Large intestine (tissue), 3 donors: ENCODE measurements around the gene TENM3. TPM values are rescaled to one million over a fixed set of nuclear protein-coding genes. Genes with fewer than 3 reads are reported as not detected.

ENCODE experiments used
- DNase-seq, 2 donors: peaks; one replicate each; pipeline versions ENCODE4 v3.0.0 to v3.0.0-alpha.2; 2013
- H3K27ac ChIP-seq: one replicate; pipeline ENCODE4 v1.5.1; 2013; ENCODE audit warnings: low read length
- H3K27me3 ChIP-seq: 2 replicates; pipeline ENCODE4 v1.6.1; 2013; ENCODE audit warnings: low read length; ENCODE audit not compliant: control insufficient read depth, insufficient read depth
- H3K36me3 ChIP-seq: 2 replicates; pipeline ENCODE4 v1.6.1; 2013; ENCODE audit warnings: low read length; ENCODE audit not compliant: control insufficient read depth, insufficient read depth
- H3K4me1 ChIP-seq: one replicate; pipeline ENCODE4 v1.6.1; 2013; ENCODE audit warnings: low read length; ENCODE audit not compliant: control insufficient read depth, insufficient read depth
- H3K4me3 ChIP-seq: one replicate; pipeline ENCODE4 v1.5.1; 2013; ENCODE audit warnings: low read length
- H3K9me3 ChIP-seq: one replicate; pipeline ENCODE4 v1.6.1; 2013; ENCODE audit warnings: mild to moderate bottlenecking, low read depth, low read length, moderate library complexity; ENCODE audit not compliant: control insufficient read depth
- WGBS: methylation state at CpG from one replicate; pipeline ENCODE4 v1.1.5; 2013; ENCODE audit warnings: low lambda C conversion rate; ENCODE audit not compliant: insufficient coverage; 5-methylcytosine and 5-hydroxymethylcytosine counted together
- polyA plus RNA-seq: library from polyadenylated mRNA; unstranded; fragments of 120-200 nt; gene quantifications from one replicate; pipeline ENCODE4 v1.2.1, GENCODE V29; 2013

Gene TENM3
- polyA plus RNA-seq, 1 donor = 11.9 TPM

GRCh38 chr4:182443070-182443469 is 199.9 kb downstream of the TENM3 start:
- no peak overlapping the region for H3K27ac ChIP-seq
- peaks cover 2% of the 10 kb centered on the region for H3K27me3 ChIP-seq
- no peak for DNase-seq
- no peaks in the 10 kb centered on the region for H3K9me3 ChIP-seq
- no peak overlapping the region for H3K4me3 ChIP-seq
- H3K4me1 ChIP-seq = no peaks in the 10 kb centered on the region
- H3K36me3 ChIP-seq = no peaks in the 10 kb centered on the region

- H3K36me3 ChIP-seq = no peaks in the 10 kb centered on the region
- peaks cover 6% of the 10 kb centered on the region for H3K4me1 ChIP-seq
- H3K27ac ChIP-seq = no peak overlapping the region
- DNase-seq = no peak
- peaks cover 25% of the 10 kb centered on the region for H3K27me3 ChIP-seq
- H3K4me3 ChIP-seq = peak overlapping the region; percentile 52
- WGBS = 75% methylated on average over 3 of the region's 25 CpGs
- H3K9me3 ChIP-seq = no peaks in the 10 kb centered on the region
Measured at GRCh38 chr4:182447767-182448280, 204.6 kb downstream of the TENM3 start.

GRCh38 chr4:182448281-182449151 is 205.3 kb downstream of the TENM3 start:
- Histone ChIP-seq H3K36me3 (no peaks in the 10 kb centered on the region), H3K27me3 (peaks cover 25% of the 10 kb centered on the region), H3K4me3 (peak overlapping the region; percentile 52), H3K9me3 (no peaks in the 10 kb centered on the region), H3K4me1 (peaks cover 6% of the 10 kb centered on the region), H3K27ac (peak overlapping the region; percentile 29)
- no CpG with 5 or more reads among the region's 113 CpGs for whole genome bisulfite sequencing
- peak; percentile 81 to 90 for DNase-seq

DNA sequence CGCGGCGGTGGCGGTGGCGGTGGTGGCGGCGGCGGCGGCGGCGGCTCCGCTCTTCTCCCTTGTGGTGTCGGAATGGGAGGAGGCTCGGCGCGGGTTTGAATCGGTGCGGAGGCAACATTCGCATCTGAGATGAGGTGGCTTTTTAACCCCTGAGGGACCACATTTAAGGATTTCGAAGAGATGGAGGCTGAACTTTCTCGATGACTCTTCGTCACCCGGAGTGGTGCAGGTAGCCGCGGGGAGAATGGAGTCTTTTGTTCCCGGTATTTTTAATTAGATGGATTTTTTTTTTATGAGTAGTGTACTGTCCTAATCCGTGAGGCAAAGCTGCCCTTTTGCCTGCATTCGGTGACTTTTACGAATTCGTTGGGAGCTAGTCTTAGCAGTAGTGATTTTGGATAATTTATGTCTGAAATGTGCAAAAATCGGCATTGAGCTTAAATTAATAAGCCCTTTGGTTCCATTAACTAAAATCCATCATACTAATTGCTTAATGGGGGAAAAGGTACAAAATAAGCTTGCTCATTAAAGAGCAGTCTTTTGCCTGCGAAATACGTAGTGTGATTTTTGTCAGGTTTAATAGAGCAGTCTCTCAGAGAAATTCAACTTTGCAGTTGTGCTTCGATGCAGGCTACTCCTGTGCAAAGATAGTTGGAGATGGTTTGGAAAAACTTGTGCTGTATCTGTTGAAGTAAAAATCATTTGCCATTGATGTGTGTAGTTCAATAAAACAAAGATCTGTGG is 206.2 kb downstream of the TENM3 start:
- WGBS = no CpG with 5 or more reads among the region's 34 CpGs
- no peak overlapping the region for H3K27ac ChIP-seq
- peak in 1 of 2 donors; percentile 23 for DNase-seq
- no peaks in the 10 kb centered on the region for H3K9me3 ChIP-seq
- peak overlapping the region; percentile 49 for H3K4me3 ChIP-seq
- H3K36me3 ChIP-seq = no peaks in the 10 kb centered on the region
- peaks cover 6% of the 10 kb centered on the region for H3K4me1 ChIP-seq
- peaks cover 25% of the 10 kb centered on the region for H3K27me3 ChIP-seq

GRCh38 chr4:182449930-182450439 is 206.8 kb downstream of the TENM3 start:
- Histone ChIP-seq H3K27ac (no peak overlapping the region), H3K36me3 (no peaks in the 10 kb centered on the region), H3K4me3 (peak overlapping the region; percentile 49), H3K4me1 (peaks cover 6% of the 10 kb centered on the region), H3K9me3 (no peaks in the 10 kb centered on the region), H3K27me3 (peaks cover 25% of the 10 kb centered on the region)
- DNase-seq = no peak
- 20% methylated on average over 1 of the region's 4 CpGs for WGBS

GRCh38 chr4:182451441-182451840 is 208.2 kb downstream of the TENM3 start:
- Histone ChIP-seq H3K27me3 (peaks cover 25% of the 10 kb centered on the region), H3K4me3 (no peak overlapping the region)
- no CpG with 5 or more reads among the region's 4 CpGs for WGBS

GRCh38 chr4:182453830-182454229 is 210.6 kb downstream of the TENM3 start:
- Histone ChIP-seq H3K9me3 (no peaks in the 10 kb centered on the region), H3K4me3 (no peak overlapping the region), H3K27me3 (peaks cover 20% of the 10 kb centered on the region), H3K4me1 (peaks cover 6% of the 10 kb centered on the region), H3K36me3 (no peaks in the 10 kb centered on the region), H3K27ac (no peak overlapping the region)
- no peak for DNase-seq
- WGBS = 67% methylated on average over 1 of the region's 2 CpGs

More at GRCh38 chr4:182451441-182451840, 208.2 kb downstream of the TENM3 start:
- no peak overlapping the region for H3K27ac ChIP-seq
- no peaks in the 10 kb centered on the region for H3K9me3 ChIP-seq
- peaks cover 6% of the 10 kb centered on the region for H3K4me1 ChIP-seq
- no peaks in the 10 kb centered on the region for H3K36me3 ChIP-seq
- DNase-seq = no peak

GRCh38 chr4:182454440-182455013 is 211.3 kb downstream of the TENM3 start:
- peaks cover 6% of the 10 kb centered on the region for H3K4me1 ChIP-seq
- no peak overlapping the region for H3K4me3 ChIP-seq
- no peak for DNase-seq
- no peak overlapping the region for H3K27ac ChIP-seq
- no peaks in the 10 kb centered on the region for H3K36me3 ChIP-seq
- no peaks in the 10 kb centered on the region for H3K9me3 ChIP-seq
- WGBS = 58% methylated on average over 4 of the region's 6 CpGs
- peaks cover 15% of the 10 kb centered on the region for H3K27me3 ChIP-seq

- no peak for DNase-seq
- Histone ChIP-seq H3K4me1 (no peaks in the 10 kb centered on the region), H3K36me3 (no peaks in the 10 kb centered on the region), H3K4me3 (no peak overlapping the region), H3K27me3 (no peaks in the 10 kb centered on the region), H3K27ac (no peak overlapping the region), H3K9me3 (no peaks in the 10 kb centered on the region)
- WGBS = no CpG with 5 or more reads among the region's 5 CpGs
Measured at GRCh38 chr4:182465114-182465513, 221.9 kb downstream of the TENM3 start.

DNA sequence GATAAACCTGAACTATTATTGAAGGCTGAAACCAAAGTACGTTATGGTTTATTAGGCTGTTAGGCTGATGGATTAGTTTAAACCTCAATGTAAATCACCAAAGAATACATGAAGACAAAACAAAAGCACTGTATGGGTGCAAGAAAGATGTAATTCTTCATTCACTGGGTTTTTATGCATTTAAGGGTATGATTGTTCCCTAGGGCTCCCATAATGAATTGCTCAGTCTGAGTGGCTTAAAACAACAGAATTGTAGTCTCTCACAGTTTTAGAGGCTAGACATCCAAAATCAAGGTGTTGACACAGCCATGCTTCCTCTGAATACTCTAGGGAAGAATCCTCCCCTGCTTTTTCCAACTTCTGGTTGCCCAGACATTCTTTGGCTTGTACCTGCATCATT is 222.8 kb downstream of the TENM3 start:
- 20% methylated on average over 1 of the region's 1 CpG for WGBS
- Histone ChIP-seq H3K27ac (no peak overlapping the region), H3K36me3 (no peaks in the 10 kb centered on the region), H3K27me3 (no peaks in the 10 kb centered on the region), H3K9me3 (no peaks in the 10 kb centered on the region), H3K4me3 (no peak overlapping the region), H3K4me1 (no peaks in the 10 kb centered on the region)
- no peak for DNase-seq
